Stimulated activated CD8-positive, alpha-beta memory T cell treated with anti-CD3 and anti-CD28 coated beads, Interleukin-2, amount 100 ng/mL, for 48 hours (primary cell): ENCODE measurements around the gene PLPPR2.
"Not testable (repeated sequence)": the region's sequence is repeated elsewhere in the genome, so short reads cannot be mapped to it uniquely, and the experiment has no call there.

Experiments used
- DNase-seq, 2 donors: peaks; one replicate each; pipeline ENCODE4 v3.0.0-alpha.2; 2020; ENCODE audit warnings: low read depth in 2 of 2

Gene PLPPR2

GRCh38 chr19:11373885-11374432, 18.7 kb downstream of the PLPPR2 start:
- no peak for DNase-seq

- peak; percentile 92 to 94 for DNase-seq
Measured at GRCh38 chr19:11374433-11375142, 19.4 kb downstream of the PLPPR2 start, which contains the start of gene SWSAP1. Gene SWSAP1 (plus strand): TSS chr19:11374666. CDS start chr19:11374681, 15 bp downstream.

DNA sequence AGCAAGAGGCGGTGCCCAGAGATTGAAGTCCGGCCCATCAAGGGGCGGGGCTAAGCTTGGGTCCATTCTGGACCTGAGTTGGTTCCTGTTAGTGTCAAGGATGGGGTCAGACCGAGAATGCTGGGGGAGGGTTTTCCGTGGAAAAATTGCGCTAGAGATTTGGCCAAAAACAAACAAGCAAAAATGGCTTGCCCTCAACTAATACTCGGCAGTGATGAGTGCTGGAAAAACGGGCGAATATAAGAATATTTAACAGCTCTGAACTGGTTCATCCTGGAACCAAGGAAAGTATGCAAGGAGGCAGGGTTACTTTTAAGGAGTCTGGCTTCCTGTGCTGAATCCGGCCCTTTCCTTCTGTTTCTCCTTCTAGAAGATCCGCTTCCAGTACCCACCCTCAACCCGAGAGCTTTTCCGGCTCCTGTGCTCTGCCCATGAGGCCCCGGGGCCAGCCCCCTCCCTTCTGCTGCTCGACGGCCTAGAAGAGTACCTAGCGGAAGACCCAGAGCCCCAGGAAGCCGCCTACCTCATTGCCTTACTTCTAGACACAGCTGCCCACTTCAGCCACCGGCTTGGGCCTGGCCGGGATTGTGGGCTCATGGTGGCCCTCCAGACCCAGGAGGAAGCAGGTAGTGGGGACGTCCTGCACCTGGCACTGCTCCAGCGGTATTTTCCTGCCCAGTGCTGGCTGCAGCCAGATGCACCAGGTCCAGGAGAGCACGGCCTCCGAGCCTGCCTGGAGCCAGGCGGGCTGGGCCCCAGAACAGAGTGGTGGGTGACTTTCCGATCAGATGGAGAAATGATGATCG, 20.1 kb downstream of the PLPPR2 start:
- DNase-seq: peak in 1 of 2 donors; percentile 43

DNA sequence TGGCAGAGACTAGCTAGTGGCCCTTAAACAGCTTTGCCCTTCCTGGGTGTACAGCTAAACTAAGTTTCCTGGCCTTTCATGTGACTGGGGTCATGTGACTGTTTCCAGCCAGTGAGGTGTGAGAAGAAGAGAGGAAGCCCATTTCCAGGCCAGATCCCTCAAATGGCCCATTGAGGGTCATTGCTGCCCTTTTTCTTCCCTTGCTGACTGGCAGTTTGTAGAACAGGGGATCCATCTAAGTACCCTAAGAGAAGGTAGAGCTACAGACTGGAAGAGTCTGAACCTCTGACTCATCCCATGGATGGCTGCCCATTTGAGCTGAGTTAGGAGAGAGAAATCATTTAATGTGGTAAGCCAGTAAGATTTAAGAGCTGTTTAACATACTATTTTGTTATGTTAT, 22.0 kb downstream of the PLPPR2 start:
- no peak for DNase-seq

DNA sequence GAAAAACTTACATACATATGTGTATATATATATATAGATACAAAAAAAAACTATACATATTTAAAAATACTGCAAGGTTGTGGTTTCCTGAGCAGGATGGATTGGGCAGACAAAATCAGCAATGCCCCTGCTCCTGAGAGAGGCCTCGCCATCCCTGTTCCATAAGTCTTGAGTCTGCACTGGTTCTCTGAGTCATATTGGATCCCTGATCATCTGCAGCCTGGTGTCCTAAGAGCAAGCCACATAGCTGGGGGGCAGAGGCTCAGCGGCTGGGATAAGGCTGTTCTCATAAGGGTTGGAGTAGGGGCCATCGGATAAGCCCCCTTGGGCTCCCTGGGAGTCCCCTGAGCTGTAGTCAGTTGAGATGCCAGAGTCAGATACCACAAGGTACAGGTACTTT, 22.5 kb downstream of the PLPPR2 start:
- DNase-seq: no peak

DNA sequence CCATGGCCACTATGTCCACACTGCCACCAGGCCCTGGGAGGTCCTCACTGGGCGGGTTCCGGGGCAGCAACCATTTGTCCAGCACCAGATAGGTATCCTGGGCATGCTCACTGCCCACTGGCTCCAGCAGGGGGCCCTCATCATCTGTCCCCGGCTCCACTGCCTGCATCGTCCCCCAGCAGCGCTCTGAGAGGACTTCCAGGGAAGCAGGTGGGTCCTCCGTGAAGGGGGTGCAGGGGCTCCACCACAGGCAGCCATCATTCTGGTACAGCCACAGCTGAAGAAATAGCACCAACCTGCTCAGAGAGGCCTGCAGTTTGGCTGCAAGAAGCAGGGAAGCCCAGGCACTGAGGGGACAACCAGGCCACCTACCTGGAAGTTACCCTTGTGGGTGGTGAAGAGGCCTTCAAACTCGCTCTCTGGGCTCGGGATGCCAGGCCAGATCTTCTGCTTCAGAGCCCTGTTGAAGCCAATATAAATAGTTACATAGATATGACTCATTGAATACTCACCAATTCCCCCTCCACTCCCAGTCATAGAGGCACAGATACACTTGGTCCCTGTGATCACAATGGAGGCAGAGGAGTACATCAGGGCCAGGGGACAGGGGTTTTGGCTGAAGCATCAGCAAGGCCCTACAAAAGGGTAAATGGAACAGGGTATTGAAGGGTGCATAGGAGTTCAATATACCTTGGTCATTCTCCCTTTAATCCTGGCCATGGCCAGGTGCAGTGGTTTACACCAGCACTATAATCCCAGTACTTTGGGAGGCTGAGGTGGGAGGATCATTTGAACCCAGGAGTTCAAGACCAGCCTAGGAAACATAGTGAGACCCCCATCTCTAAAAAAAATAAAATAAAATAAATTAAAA, 23.3 kb downstream of the PLPPR2 start:
- no peak for DNase-seq

GRCh38 chr19:11379269-11379845, 24.1 kb downstream of the PLPPR2 start:
- DNase-seq: not testable (repeated sequence)

DNA sequence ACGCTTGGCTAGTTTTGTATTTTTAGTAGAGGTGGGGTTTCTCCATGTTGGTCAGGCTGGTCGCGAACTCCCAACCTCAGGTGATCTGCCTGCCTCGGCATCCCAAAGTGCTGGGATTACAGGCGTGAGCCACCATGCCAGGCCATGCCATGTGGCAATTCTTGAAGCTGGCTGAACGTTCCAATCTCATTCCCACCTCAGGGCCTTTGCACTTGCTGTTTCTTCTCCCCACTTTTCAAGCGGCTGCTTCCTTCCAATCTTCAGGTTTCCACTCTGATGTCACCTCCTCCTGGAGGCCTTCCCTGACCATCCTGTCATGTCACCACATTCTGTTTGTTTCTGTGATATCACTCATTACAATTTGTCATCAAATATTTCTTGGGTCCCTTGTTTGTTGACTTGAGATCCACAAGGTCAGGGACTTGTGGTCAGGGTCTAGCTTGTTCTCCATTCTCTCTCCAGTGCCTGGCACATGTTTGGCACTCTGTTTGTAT, 24.7 kb downstream of the PLPPR2 start:
- no peak for DNase-seq

GRCh38 chr19:11380653-11381537, 25.7 kb downstream of the PLPPR2 start:
- DNase-seq: peak; percentile 88 to 94

- DNase-seq: peak in 1 of 2 donors; percentile 37
Measured at GRCh38 chr19:11382898-11383705, 27.9 kb downstream of the PLPPR2 start.

GRCh38 chr19:11383706-11384048, 28.4 kb downstream of the PLPPR2 start:
- DNase-seq: no peak

- no peak for DNase-seq
Measured at GRCh38 chr19:11384778-11385129, 29.5 kb downstream of the PLPPR2 start.

GRCh38 chr19:11387162-11388034, 32.2 kb downstream of the PLPPR2 start:
- no peak for DNase-seq

DNA sequence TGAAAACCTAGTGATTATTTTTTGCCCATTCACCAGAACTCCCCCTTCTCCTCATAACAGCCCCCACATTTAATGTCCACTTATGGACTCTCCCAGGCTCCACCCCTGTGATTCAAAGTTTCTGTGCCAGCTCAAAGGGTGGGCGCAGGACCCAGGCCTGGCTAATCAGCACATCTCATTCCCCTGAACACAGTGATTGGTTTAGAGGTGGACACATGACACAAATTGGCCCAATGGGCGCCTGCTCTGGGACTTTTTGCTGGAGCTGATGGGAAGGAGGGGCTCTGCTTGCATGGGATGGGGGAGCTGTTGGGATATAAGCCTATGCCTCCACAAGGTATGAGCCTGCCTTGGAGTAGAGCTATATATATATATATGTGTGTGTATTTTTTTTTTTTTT, 35.1 kb downstream of the PLPPR2 start:
- DNase-seq: no peak

- no peak for DNase-seq
Measured at GRCh38 chr19:11390933-11391680, 35.9 kb downstream of the PLPPR2 start.

- no peak for DNase-seq
Measured at GRCh38 chr19:11397089-11397610, 41.9 kb downstream of the PLPPR2 start.

DNA sequence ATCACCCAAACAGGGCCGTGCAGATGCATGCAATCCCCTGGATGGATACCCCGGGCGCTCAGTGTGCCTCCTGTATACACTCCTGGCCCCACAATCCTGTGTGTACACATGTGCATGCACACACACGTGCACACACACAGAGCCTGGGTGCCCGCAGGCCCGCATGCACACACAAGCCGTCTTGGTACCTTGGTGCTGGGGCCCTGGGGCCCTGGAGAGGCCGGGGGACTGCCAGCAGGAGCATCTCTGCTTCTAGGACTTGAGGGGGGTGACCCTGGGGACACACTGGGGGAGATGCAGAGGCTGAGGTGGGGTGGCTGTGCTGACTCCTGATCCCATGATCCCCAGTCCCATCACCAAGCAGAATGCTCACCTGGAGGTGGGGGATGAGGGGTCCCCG, 44.4 kb downstream of the PLPPR2 start:
- DNase-seq: no peak

GRCh38 chr19:11400798-11401197, 45.6 kb downstream of the PLPPR2 start:
- no peak for DNase-seq
